GM12878 (cell line): Measurements from ENCODE around the gene SNRK. TPM values are rescaled to one million over a fixed set of nuclear protein-coding genes. Genes with fewer than 3 reads are reported as not detected.

Source experiments
- ATAC-seq: fragments of 200-7000 bp; cut with Tn5 transposase; 3 replicates; pipeline ENCODE4 v1.9.1; 2020; ENCODE audit warnings: mild to moderate bottlenecking, moderate library complexity
- BruUV-seq: library from RNA; stranded (reverse); fragments of 400-500 nt; replicated peaks from 2 replicates; lab custom pipeline; 2021; lab: Mats Ljungman, UMichigan
- CTCF ChIA-PET: fragments of 300-600 bp; sonication (Branson Sonifier 250); formaldehyde crosslinking; extraction: SDS; loops from one replicate; lab custom pipeline; 2021; ENCODE audit warnings: inconsistent platforms; lab: Yijun Ruan, JAX
- POLR2A ChIA-PET: fragments of 350-600 bp; formaldehyde crosslinking; extraction: SDS; loops from one replicate; lab custom pipeline; 2021; ENCODE audit warnings: inconsistent platforms; lab: Charles Lee
- RAD21 ChIA-PET: fragments of 300-600 bp; sonication (Branson Sonifier 250); formaldehyde crosslinking; loops from one replicate; lab custom pipeline; 2023; ENCODE audit warnings: antibody characterized with exemption; ENCODE audit not compliant: unreplicated experiment; lab: Charles Lee
- SMC1A ChIA-PET: fragments of 300-600 bp; sonication (Branson Sonifier 250); formaldehyde crosslinking; loops from one replicate; lab custom pipeline; 2023; ENCODE audit not compliant: unreplicated experiment, uncharacterized antibody; lab: Charles Lee
- DNase-seq: peaks from one replicate; pipeline ENCODE4 v3.0.0-alpha.2; 2011; ENCODE audit warnings: low read depth, low spot score
- FAIRE-seq: peaks from 3 replicates; lab custom pipeline; 2011; peaks lifted over from hg19 to GRCh38; lab: Jason Lieb, UNC
- H2AFZ ChIP-seq: 2 replicates; pipeline ENCODE4 v1.6.0; 2011; ENCODE audit warnings: low read depth, low read length, control low read depth; ENCODE audit not compliant: control insufficient read depth
- H3K27ac ChIP-seq: 2 replicates; pipeline ENCODE4 v1.5.1; 2011; ENCODE audit warnings: control low read depth; ENCODE audit not compliant: control insufficient read depth, insufficient read depth
- H3K27me3 ChIP-seq, 2 experiments: replicated peaks in 1 of 2; 2 replicates each; pipeline versions ENCODE4 v1.6.0 to v1.6.1; 2011; ENCODE audit warnings: low read length in 1 of 2; ENCODE audit not compliant: control insufficient read depth in 2 of 2, insufficient read depth in 2 of 2
- H3K36me3 ChIP-seq, 2 experiments: 2 replicates each; pipeline ENCODE4 v1.5.1; 2011; ENCODE audit warnings: low read length in 1 of 2; ENCODE audit not compliant: control insufficient read depth in 2 of 2, insufficient read depth in 2 of 2
- H3K4me1 ChIP-seq: 2 replicates; pipeline ENCODE4 v1.6.1; 2011; ENCODE audit warnings: mild to moderate bottlenecking, low read length, moderate library complexity, mixed read lengths; ENCODE audit not compliant: control insufficient read depth, insufficient read depth
- H3K4me2 ChIP-seq: 2 replicates; pipeline ENCODE4 v1.6.0; 2011; ENCODE audit warnings: control low read depth; ENCODE audit not compliant: control insufficient read depth, insufficient read depth
- H3K4me3 ChIP-seq: fragments of 200-600 bp; sonication (generic); 2 replicates; pipeline ENCODE4 v1.5.1; 2016
- H3K79me2 ChIP-seq: 2 replicates; pipeline ENCODE4 v1.6.0; 2011; ENCODE audit warnings: low read length; ENCODE audit not compliant: control insufficient read depth, insufficient read depth
- H3K9ac ChIP-seq: 2 replicates; pipeline ENCODE4 v1.8.0; 2011; ENCODE audit warnings: low read length, control low read depth, mixed read lengths; ENCODE audit not compliant: control insufficient read depth, insufficient read depth
- H3K9me3 ChIP-seq: replicated peaks from 3 replicates; pipeline ENCODE4 v1.5.1; 2011; ENCODE audit warnings: mild to moderate bottlenecking, low read length; ENCODE audit not compliant: control insufficient read depth, insufficient read depth
- H4K20me1 ChIP-seq: 2 replicates; pipeline ENCODE4 v1.6.0; 2011; ENCODE audit not compliant: control insufficient read depth, insufficient read depth
- CHD4 ChIP-seq: fragments of 200-600 bp; sonication (generic); IDR thresholded peaks from 2 replicates; pipeline ENCODE4 v1.6.1; 2016; ENCODE audit warnings: mild to moderate bottlenecking
- EGR1 ChIP-seq, 2 experiments: IDR thresholded peaks; 1 replicate in 1 of 2; 2 replicates in 1 of 2; pipeline ENCODE4 v1.6.1; 2011 to 2012; ENCODE audit warnings: low read depth in 2 of 2, low read length in 2 of 2, borderline replicate concordance in 1 of 2, mild to moderate bottlenecking in 1 of 2, moderate library complexity in 1 of 2
- FOXK2 ChIP-seq: fragments of 450-650 bp; IDR thresholded peaks from 2 replicates; pipeline ENCODE4 v1.6.1; 2017; ENCODE audit warnings: mild to moderate bottlenecking, moderate library complexity
- HDAC2 ChIP-seq: fragments of 200-600 bp; sonication (generic); IDR thresholded peaks from 2 replicates; pipeline ENCODE4 v1.6.1; 2017
- JUNB ChIP-seq: IDR thresholded peaks from 2 replicates; pipeline ENCODE4 v1.6.1; 2016; ENCODE audit warnings: antibody characterized with exemption, mild to moderate bottlenecking
- KLF5 ChIP-seq: fragments of 450-650 bp; IDR thresholded peaks from 2 replicates; pipeline ENCODE4 v1.6.1; 2014; ENCODE audit warnings: mild to moderate bottlenecking; ENCODE audit not compliant: partially characterized antibody
- LARP7 ChIP-seq: fragments of 450-650 bp; IDR thresholded peaks from 2 replicates; pipeline ENCODE4 v1.6.1; 2017; ENCODE audit warnings: mild to moderate bottlenecking
- NR2C1 ChIP-seq: fragments of 450-650 bp; IDR thresholded peaks from 2 replicates; pipeline ENCODE4 v1.6.1; 2017; ENCODE audit warnings: antibody characterized with exemption, mild to moderate bottlenecking, moderate library complexity
- RELA ChIP-seq: fragments of 450-650 bp; IDR thresholded peaks from 2 replicates; pipeline ENCODE4 v1.8.0; 2014; ENCODE audit warnings: borderline replicate concordance; ENCODE audit not compliant: partially characterized antibody
- SUPT20H ChIP-seq: IDR thresholded peaks from 2 replicates; pipeline ENCODE4 v1.6.1; 2011; ENCODE audit warnings: low read depth, mild to moderate bottlenecking, low read length, moderate library complexity, borderline replicate concordance; ENCODE audit not compliant: control insufficient read depth
- TCF7 ChIP-seq: IDR thresholded peaks from 2 replicates; pipeline ENCODE4 v1.6.1; 2014; ENCODE audit warnings: antibody characterized with exemption, borderline replicate concordance
- in situ Hi-C: fragments of 300-500 bp; cut with MboI; formaldehyde crosslinking; loops from 9 replicates; pipeline ENCODE4 v1.14.3; 2018; ENCODE audit warnings: mixed read lengths
- intact Hi-C: fragments of 100-400 bp; cut with micrococcal nuclease; formaldehyde crosslinking; loops from one replicate; pipeline ENCODE4 v1.14.2; 2022; ENCODE audit not compliant: unreplicated experiment
- polyA plus RNA-seq, 11 experiments: library from polyadenylated mRNA; depleted of rRNA in 4 of 11; unstranded in 6 of 11; stranded (reverse) in 5 of 11; fragments of >200 nt; fragmentation: Nextera tagmentation in 4 of 11; fragmentation: Illumina TruSeq in 1 of 11; extraction: Ambion mirVana in 4 of 11; extraction: Trizol in 1 of 11; gene quantifications; 1 replicate in 1 of 11; 2 replicates in 10 of 11; pipeline versions ENCODE4 v1.2.1 to v1.2.3, GENCODE V29; 2011 to 2016; ENCODE audit warnings: inconsistent platforms in 2 of 11, missing spikeins in 2 of 11, low read depth in 1 of 11
- total RNA-seq, 4 experiments: library from RNA; depleted of rRNA in 3 of 4; stranded (reverse); fragments of >200 nt in 3 of 4; fragmentation: Illumina TruSeq in 1 of 4; extraction: Trizol in 1 of 4; gene quantifications; 2 replicates each; pipeline versions ENCODE4 v1.2.1 to v1.2.3, GENCODE V29; 2013 to 2021
- TF ChIP-seq, protein P1 (sequence below): fragments of 450-650 bp; formaldehyde crosslinking; IDR thresholded peaks from 2 replicates; pipeline ENCODE4 v1.4.0; 2020; ENCODE audit warnings: mild to moderate bottlenecking, moderate library complexity
- TF ChIP-seq, protein P2 (sequence below): IDR thresholded peaks from 2 replicates; pipeline ENCODE4 v1.6.1; 2012; ENCODE audit warnings: low read depth, low read length, improper control_type of control experiment
- TF ChIP-seq, protein P3 (sequence below): fragments of 450-650 bp; IDR thresholded peaks from 2 replicates; pipeline ENCODE4 v1.6.1; 2018; ENCODE audit warnings: mild to moderate bottlenecking, low read depth, moderate library complexity; ENCODE audit not compliant: partially characterized antibody

SNRK gene
- total and polyA plus RNA-seq, 10 of the 15 experiments (the other 5 are each of a cell fraction or from before 2014, with no cell fraction given): 1.6 to 12.1 (median 7.6) TPM

DNA sequence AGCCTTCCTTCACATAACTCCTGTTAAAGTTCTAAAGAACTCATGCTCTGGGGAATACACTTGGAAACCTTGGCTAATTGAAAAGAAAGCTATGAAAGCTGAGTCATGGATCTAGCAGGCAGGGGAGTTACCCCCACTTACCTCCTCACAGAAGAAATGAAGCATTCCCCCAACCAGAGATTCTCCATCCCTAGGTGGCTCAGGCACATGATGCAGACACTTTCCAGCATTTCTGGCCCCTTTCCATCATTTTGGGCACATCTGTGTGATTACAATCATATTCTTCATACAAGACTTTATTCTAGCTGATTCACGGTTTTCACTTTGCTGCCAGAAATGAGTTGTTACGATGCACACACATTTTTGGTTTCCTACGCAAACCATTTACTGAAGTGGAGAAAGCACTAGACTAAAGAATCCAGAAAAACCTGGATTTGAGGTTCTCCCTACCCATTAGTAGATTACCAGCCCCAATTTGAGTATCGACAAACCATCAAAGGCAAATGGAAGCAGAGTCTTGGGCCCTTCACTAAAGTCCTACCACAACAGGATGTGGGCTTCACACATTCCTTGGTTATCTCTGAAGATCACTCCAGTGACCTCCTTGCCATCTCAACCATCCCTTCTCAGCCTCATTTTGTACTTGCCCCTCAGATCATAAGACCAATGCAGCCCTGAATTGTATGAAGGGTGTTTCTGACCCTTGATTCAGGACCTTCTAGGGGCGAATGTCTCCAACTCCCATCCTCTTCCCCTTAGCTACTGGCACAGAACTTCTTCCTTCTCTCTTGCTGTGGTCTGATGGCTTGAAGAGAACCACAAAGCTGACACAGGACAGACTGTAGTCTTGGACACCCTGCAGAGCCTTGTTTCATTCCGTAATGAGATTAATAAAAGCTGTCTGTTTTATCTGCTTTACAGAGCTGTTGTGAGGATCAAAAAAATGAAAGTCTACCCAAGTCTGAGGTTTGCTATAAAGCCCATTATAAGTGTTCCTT is 42.5 kb upstream of the SNRK start (continued):
- TF ChIP-seq, protein P1, sequence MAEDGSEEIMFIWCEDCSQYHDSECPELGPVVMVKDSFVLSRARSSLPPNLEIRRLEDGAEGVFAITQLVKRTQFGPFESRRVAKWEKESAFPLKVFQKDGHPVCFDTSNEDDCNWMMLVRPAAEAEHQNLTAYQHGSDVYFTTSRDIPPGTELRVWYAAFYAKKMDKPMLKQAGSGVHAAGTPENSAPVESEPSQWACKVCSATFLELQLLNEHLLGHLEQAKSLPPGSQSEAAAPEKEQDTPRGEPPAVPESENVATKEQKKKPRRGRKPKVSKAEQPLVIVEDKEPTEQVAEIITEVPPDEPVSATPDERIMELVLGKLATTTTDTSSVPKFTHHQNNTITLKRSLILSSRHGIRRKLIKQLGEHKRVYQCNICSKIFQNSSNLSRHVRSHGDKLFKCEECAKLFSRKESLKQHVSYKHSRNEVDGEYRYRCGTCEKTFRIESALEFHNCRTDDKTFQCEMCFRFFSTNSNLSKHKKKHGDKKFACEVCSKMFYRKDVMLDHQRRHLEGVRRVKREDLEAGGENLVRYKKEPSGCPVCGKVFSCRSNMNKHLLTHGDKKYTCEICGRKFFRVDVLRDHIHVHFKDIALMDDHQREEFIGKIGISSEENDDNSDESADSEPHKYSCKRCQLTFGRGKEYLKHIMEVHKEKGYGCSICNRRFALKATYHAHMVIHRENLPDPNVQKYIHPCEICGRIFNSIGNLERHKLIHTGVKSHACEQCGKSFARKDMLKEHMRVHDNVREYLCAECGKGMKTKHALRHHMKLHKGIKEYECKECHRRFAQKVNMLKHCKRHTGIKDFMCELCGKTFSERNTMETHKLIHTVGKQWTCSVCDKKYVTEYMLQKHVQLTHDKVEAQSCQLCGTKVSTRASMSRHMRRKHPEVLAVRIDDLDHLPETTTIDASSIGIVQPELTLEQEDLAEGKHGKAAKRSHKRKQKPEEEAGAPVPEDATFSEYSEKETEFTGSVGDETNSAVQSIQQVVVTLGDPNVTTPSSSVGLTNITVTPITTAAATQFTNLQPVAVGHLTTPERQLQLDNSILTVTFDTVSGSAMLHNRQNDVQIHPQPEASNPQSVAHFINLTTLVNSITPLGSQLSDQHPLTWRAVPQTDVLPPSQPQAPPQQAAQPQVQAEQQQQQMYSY (CRISPR knock-in tag): no peak
- no peak for TF ChIP-seq NR2C1
- TF ChIP-seq SUPT20H: no peak

DNA sequence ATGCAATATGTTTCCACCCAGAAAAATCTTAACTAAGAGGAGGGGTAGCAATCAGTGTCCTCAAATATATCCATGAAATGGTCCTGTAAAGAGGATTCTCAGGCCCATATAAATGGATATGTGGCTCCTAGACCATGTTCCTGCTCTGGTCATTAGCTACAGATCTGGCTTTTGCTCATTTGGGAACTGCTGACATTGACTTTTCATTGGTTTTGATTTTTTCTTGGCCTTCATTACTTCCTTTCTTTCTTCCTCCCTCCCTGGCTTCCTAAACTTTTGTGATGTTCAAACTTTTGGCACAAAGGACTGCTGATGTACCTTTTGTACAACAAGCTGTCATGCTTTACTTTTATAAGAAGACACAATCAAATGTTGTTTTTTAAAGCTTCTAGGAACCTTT is 41.6 kb upstream of the SNRK start:
- H3K4me2 ChIP-seq: no peak overlapping the region
- H3K27me3 ChIP-seq: peaks cover 0 to 3% of the 10 kb centered on the region in 2 experiments; a peak in 2 of 4 replicates
- no peaks in the 10 kb centered on the region for H3K36me3 ChIP-seq
- H2AFZ ChIP-seq: no peak overlapping the region
- BruUV-seq: no TSS peak
- no peak overlapping the region for H3K9ac ChIP-seq
- H3K4me3 ChIP-seq: no peak overlapping the region
- RAD21 ChIA-PET: no interaction called here
- POLR2A ChIA-PET: no interaction called here
- no peak overlapping the region for H3K27ac ChIP-seq
- no peak for ATAC-seq
- CTCF ChIA-PET: interaction anchor here (0.8 to 1.6 kb wide), 3 partner anchors 11 to 697 kb away, joined by 3 read pairs; no protein-coding TSS in a partner anchor
- in situ Hi-C loops (no loop called here), intact Hi-C loops (no loop called here)
- H3K9me3 ChIP-seq: no peaks in the 10 kb centered on the region; the same call in 2 of the 3 replicates
- no peaks in the 10 kb centered on the region for H3K4me1 ChIP-seq
- H3K79me2 ChIP-seq: no peaks in the 10 kb centered on the region
- FAIRE-seq: no peak
- SMC1A ChIA-PET: interaction anchor here (0.9 to 1.2 kb wide), 3 partner anchors 21 to 194 kb away, joined by 3 read pairs; no protein-coding TSS in a partner anchor
- DNase-seq: no peak
- no peaks in the 10 kb centered on the region for H4K20me1 ChIP-seq
- TF ChIP-seq EGR1 (IDR thresholded peaks at IDR 0.05; ENCODE audit: borderline replicate concordance in 1 of 2, low read depth in 2 of 2, low read length in 2 of 2) (no peak), RELA (no peak), FOXK2 (no peak), CHD4 (no peak), HDAC2 (no peak), SUPT20H (no peak), JUNB (no peak), KLF5 (no peak), TCF7 (no peak), LARP7 (no peak)
- TF ChIP-seq, protein P2, sequence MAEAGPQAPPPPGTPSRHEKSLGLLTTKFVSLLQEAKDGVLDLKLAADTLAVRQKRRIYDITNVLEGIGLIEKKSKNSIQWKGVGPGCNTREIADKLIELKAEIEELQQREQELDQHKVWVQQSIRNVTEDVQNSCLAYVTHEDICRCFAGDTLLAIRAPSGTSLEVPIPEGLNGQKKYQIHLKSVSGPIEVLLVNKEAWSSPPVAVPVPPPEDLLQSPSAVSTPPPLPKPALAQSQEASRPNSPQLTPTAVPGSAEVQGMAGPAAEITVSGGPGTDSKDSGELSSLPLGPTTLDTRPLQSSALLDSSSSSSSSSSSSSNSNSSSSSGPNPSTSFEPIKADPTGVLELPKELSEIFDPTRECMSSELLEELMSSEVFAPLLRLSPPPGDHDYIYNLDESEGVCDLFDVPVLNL: no peak
- TF ChIP-seq, protein P3, sequence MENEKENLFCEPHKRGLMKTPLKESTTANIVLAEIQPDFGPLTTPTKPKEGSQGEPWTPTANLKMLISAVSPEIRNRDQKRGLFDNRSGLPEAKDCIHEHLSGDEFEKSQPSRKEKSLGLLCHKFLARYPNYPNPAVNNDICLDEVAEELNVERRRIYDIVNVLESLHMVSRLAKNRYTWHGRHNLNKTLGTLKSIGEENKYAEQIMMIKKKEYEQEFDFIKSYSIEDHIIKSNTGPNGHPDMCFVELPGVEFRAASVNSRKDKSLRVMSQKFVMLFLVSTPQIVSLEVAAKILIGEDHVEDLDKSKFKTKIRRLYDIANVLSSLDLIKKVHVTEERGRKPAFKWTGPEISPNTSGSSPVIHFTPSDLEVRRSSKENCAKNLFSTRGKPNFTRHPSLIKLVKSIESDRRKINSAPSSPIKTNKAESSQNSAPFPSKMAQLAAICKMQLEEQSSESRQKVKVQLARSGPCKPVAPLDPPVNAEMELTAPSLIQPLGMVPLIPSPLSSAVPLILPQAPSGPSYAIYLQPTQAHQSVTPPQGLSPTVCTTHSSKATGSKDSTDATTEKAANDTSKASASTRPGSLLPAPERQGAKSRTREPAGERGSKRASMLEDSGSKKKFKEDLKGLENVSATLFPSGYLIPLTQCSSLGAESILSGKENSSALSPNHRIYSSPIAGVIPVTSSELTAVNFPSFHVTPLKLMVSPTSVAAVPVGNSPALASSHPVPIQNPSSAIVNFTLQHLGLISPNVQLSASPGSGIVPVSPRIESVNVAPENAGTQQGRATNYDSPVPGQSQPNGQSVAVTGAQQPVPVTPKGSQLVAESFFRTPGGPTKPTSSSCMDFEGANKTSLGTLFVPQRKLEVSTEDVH: no peak
